HG02759 (cell line): ENCODE data around the gene INHA.

Source experiments
- ATAC-seq: cut with Tn5 transposase; IDR thresholded peaks from one replicate; pipeline ENCODE4 v1.9.1; 2021; ENCODE audit warnings: mild to moderate bottlenecking, moderate library complexity; ENCODE audit not compliant: unreplicated experiment

Gene INHA

DNA sequence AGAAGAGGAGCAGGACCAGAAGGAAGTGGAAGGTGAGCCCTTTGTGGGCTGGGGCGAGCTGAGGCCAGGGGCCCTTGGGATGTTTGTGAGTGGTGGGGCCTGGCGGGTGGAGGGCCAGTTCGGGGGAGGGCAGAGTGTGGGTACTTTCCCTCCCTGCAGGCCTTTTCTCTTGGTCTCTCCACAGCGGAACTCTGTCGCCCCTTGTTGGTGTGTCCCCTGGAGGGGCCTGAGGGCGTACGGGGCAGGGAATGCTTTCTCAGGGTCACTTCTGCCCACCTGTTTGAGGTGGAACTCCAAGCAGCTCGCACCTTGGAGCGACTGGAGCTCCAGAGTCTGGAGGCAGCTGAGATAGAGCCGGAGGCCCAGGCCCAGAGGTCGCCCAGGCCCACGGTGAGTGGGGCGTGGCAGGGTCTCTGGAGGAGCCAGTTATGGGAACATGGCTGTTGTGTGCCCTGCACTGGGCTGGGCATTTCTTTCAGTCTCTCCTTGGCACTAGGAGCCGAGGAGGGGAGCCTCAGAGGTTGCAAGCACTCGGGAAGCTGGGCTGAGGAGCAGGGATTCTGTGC lies 36.4 kb downstream of the INHA start:
- no peak for ATAC-seq

- ATAC-seq: no peak
Measured at GRCh38 chr2:219609149-219609750, 37.1 kb downstream of the INHA start.

- ATAC-seq: no peak
Measured at GRCh38 chr2:219611306-219611705, 39.2 kb downstream of the INHA start.

DNA sequence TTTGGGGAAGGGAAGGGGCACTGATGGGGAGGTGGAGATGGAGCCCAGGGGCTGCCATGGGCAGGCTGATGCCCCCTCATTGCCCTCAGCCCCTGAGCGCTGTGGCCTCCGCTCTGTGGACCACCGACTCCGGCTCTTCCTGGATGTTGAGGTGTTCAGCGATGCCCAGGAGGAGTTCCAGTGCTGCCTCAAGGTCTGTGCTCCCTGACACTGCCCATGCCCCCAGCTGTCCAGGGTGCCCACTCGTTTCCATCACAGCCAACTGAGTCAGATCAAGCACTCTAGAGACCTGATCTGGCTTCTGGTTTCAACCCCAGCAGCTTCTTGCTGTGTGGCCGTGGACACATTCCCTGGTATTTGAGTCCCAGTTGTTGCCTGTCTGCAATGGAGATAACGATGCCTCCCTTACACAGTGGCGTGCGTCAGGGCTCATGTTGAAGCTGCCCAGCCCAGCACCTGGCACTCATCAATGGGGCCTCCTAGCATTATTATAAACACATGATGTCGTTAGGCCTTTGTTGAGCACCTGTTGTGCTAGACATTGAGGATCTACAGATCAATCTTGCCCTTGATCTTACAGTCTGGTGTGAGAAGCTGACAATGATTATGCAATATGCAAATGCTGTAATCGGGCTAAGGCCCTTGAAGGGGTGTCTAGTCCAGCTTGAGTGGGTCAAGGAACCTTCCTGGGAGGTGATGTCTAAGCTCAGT lies 39.9 kb downstream of the INHA start:
- no peak for ATAC-seq

DNA sequence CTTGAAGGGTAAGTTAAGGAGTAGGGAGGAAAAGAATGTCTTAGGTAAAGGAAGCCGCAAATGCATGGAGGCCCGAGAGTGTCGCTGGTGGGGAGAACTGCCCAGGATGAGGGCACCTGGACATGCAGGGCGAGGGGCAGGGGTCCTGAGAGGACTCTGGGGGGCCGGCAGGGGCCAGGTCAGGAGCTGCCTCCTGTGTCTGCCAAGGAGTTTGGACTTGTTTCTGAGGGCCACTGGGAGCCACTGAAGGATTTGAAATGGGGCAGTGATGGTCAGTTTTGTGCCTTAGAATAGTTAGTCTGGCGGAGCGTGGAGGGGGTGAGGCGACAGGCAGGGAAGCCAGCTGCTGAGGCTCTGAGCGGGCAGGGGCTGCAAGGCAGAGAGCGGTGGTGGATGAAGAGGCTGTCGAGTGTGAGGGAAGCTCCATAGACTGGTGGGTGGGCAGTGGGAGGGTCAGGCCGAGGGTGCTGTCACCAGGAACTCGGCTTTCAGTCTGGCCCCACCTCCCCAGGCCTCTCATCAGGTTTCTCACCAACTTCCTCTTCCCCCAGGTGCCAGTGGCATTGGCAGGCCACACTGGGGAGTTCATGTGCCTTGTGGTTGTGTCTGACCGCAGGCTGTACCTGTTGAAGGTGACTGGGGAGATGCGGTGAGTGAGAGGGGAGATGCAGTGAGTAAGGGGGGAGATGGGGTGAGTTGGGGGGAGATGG lies 40.6 kb downstream of the INHA start:
- ATAC-seq: no peak

DNA sequence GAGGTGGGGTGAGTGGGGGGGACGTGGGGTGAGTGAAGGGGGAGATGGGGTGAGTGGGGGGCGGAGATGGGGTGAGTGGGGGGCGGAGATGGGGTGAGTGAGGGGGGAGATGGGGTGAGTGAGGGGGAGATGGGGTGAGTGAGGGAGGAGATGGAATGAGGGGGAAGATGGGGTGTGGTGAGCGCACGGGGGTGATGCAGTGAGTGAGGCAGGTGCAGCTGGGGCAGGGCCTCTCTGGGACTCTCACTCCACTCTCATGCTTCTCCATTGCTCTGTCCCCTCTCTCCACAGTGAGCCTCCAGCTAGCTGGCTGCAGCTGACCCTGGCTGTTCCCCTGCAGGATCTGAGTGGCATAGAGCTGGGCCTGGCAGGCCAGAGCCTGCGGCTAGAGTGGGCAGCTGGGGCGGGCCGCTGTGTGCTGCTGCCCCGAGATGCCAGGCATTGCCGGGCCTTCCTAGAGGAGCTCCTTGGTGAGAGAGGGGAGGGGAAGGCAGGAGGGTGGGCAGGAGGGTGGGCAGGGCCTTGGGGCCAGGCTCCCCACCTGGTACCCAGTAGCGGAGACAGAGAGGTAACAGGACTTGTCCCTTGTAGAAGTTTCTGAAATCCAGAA lies 41.5 kb downstream of the INHA start:
- ATAC-seq: no peak

- ATAC-seq: no peak
Measured at GRCh38 chr2:219614076-219614860, 42.2 kb downstream of the INHA start.

- no peak for ATAC-seq
Measured at GRCh38 chr2:219615036-219615435, 42.9 kb downstream of the INHA start.

GRCh38 chr2:219615894-219616293 lies 43.8 kb downstream of the INHA start:
- ATAC-seq: no peak

- ATAC-seq: no peak
Measured at GRCh38 chr2:219616550-219616949, 44.4 kb downstream of the INHA start.

DNA sequence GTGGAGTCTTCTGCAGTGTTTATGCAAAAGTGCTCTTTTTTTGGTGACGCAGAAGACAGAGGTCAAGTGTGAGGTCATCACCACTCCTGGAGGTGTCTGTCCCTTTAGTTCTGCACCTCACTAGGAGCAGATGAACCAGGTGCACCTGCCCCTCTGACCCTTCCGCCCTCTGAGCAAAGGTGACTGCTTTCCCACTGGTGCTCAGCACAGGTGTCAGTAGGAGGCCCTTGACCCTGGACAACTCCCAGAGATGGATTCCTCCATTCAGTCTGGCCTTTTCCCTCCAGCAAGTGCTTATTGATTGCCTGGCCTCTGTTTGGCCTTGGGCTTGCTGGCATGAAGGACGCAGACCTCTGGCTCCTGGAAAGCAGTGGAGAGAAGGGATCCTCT lies 46.6 kb downstream of the INHA start:
- ATAC-seq: no peak

- ATAC-seq: no peak
Measured at GRCh38 chr2:219619235-219619634, 47.1 kb downstream of the INHA start.

DNA sequence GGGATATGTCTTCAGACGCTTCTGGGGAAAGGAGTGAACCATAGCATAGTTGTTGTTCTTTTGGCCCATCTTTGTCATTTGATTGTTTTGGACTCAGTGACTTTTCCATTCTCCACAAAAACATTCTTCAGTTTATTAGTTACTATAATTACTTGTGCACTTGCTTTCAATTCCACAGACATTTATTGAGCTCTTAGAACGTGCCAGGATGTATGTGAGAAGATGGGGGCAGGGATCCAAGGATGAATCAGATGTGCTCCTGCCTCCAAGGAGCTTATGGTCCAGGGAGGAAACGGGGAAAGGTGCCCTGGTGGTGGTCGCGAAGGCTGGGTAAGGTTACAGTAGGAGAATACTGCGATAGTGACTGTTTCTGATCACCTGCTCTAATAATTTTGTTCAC lies 48.4 kb downstream of the INHA start:
- no peak for ATAC-seq

- ATAC-seq: no peak
Measured at GRCh38 chr2:219621935-219622334, 49.8 kb downstream of the INHA start.

GRCh38 chr2:219622472-219622871 lies 50.4 kb downstream of the INHA start:
- ATAC-seq: no peak

DNA sequence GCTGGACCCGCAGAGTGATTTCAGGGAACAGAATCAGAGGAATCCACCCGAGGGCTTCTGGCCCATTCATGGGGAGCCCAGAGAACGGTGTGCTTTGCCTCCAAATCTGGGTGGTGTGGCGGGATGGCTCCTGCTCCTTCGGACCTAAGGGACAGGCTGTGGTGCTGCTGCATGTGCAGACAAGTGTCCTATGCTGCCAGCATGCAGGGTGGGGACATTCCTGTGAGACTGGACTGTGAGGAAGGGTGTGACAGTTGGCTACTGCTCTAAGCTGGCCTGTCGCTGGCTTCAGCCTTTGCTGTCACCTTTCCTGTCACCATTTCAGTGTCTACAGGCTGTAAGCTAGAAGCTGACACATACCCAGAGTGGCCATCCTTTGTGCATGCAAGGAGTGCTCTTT lies 52.5 kb downstream of the INHA start:
- ATAC-seq: no peak

DNA sequence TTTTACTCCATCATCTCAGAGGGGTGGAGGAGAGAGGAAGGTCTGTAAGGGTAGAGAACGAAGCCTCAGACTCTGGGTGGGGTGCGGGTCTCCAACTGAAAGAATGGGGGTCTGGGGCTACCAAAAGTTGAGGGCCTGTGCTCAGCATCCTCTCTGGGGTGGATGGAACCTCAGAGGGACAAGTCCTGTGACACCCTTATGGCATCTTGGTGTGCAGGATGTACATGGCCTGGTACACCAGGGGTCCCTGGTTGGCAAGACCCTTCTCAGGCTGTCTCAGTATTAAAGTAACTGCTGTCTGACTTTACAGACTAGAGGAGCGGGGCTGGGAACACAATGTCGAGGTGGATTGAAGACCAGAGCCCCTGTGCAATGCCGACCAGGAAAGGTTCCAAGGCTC lies 53.1 kb downstream of the INHA start:
- ATAC-seq: no peak
